Glutamatergic neuron (in vitro differentiated cells): Measurements from ENCODE around the gene GNAQ. TPM values are rescaled to one million over a fixed set of nuclear protein-coding genes. Genes with fewer than 3 reads are reported as not detected.

ENCODE experiments used
- DNase-seq: peaks from one replicate; pipeline ENCODE4 v3.0.0; 2022
- H3K27ac Mint-ChIP-seq: one replicate; pipeline ENCODE4 v1.8.0; 2020; ENCODE audit warnings: mild to moderate bottlenecking, mixed read lengths, inconsistent platforms; ENCODE audit not compliant: unreplicated experiment
- H3K27me3 Mint-ChIP-seq: one replicate; pipeline ENCODE4 v1.8.0; 2020; ENCODE audit warnings: mild to moderate bottlenecking, moderate library complexity, mixed read lengths, inconsistent platforms; ENCODE audit not compliant: unreplicated experiment
- H3K36me3 Mint-ChIP-seq: one replicate; pipeline ENCODE4 v1.8.0; 2020; ENCODE audit warnings: mild to moderate bottlenecking, mixed read lengths, inconsistent platforms; ENCODE audit not compliant: unreplicated experiment
- H3K4me1 Mint-ChIP-seq: one replicate; pipeline ENCODE4 v1.8.0; 2020; ENCODE audit warnings: mild to moderate bottlenecking, low read depth, mixed read lengths, inconsistent platforms; ENCODE audit not compliant: unreplicated experiment
- H3K4me3 Mint-ChIP-seq: one replicate; pipeline ENCODE4 v1.8.0; 2020; ENCODE audit warnings: mild to moderate bottlenecking, mixed read lengths, inconsistent platforms; ENCODE audit not compliant: unreplicated experiment
- H3K9me3 Mint-ChIP-seq: one replicate; pipeline ENCODE4 v1.8.0; 2020; ENCODE audit warnings: mild to moderate bottlenecking, moderate library complexity, mixed read lengths, inconsistent platforms; ENCODE audit not compliant: unreplicated experiment
- long read RNA-seq: library from polyadenylated mRNA; unstranded; transcript quantifications from one replicate; pipeline ENCODE4 v2.0.0, GENCODE V29; 2020; ENCODE audit not compliant: unreplicated experiment
- total RNA-seq: library from RNA; stranded (reverse); fragmentation: NEBNext Ultra II Directional; extraction: Animal tissue kit (Norgen Biotek cat#: 25700); gene quantifications from one replicate; pipeline ENCODE4 v1.2.1, GENCODE V29; 2021; ENCODE audit not compliant: unreplicated experiment
- TF ChIP-seq, protein P1 (sequence below): fragments of 200-600 bp; sonication (generic); IDR thresholded peaks from one replicate; pipeline ENCODE4 v1.5.0; 2021; ENCODE audit not compliant: partially characterized antibody, unreplicated experiment

Gene GNAQ
- 72.8 TPM for total RNA-seq
- long read RNA-seq, partial matches to known transcripts = 0 of 1 reads
- long read RNA-seq, other reads (novel, unspliced or antisense) = 1 of 1 reads

GRCh38 chr9:78031444-78031892, at the start of gene GNAQ:
GNAQ (minus strand) TSS chr9:78031811; CDS start chr9:78031235, 576 bp downstream.
- DNase-seq = peak; percentile 71
- H3K9me3 Mint-ChIP-seq = peaks cover 16% of the 10 kb centered on the region
- no peaks in the 10 kb centered on the region for H3K36me3 Mint-ChIP-seq
- H3K4me1 Mint-ChIP-seq = peaks cover 14% of the 10 kb centered on the region
- H3K27ac Mint-ChIP-seq = peak within 1 kb of the TSS; percentile 97
- H3K27me3 Mint-ChIP-seq = peaks cover 11% of the 10 kb centered on the region
- peak within 1 kb of the TSS; percentile 97 for H3K4me3 Mint-ChIP-seq
- TF ChIP-seq, protein P1, sequence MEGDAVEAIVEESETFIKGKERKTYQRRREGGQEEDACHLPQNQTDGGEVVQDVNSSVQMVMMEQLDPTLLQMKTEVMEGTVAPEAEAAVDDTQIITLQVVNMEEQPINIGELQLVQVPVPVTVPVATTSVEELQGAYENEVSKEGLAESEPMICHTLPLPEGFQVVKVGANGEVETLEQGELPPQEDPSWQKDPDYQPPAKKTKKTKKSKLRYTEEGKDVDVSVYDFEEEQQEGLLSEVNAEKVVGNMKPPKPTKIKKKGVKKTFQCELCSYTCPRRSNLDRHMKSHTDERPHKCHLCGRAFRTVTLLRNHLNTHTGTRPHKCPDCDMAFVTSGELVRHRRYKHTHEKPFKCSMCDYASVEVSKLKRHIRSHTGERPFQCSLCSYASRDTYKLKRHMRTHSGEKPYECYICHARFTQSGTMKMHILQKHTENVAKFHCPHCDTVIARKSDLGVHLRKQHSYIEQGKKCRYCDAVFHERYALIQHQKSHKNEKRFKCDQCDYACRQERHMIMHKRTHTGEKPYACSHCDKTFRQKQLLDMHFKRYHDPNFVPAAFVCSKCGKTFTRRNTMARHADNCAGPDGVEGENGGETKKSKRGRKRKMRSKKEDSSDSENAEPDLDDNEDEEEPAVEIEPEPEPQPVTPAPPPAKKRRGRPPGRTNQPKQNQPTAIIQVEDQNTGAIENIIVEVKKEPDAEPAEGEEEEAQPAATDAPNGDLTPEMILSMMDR = no peak

GRCh38 chr9:78074385-78075291, 43.0 kb upstream of the GNAQ start:
- Mint-ChIP-seq H3K27ac (no peak overlapping the region), H3K4me3 (no peak overlapping the region), H3K9me3 (peaks cover 5% of the 10 kb centered on the region), H3K4me1 (no peaks in the 10 kb centered on the region), H3K36me3 (no peaks in the 10 kb centered on the region), H3K27me3 (peaks cover 2% of the 10 kb centered on the region)
- DNase-seq = no peak
- TF ChIP-seq, protein P1 = no peak

DNA sequence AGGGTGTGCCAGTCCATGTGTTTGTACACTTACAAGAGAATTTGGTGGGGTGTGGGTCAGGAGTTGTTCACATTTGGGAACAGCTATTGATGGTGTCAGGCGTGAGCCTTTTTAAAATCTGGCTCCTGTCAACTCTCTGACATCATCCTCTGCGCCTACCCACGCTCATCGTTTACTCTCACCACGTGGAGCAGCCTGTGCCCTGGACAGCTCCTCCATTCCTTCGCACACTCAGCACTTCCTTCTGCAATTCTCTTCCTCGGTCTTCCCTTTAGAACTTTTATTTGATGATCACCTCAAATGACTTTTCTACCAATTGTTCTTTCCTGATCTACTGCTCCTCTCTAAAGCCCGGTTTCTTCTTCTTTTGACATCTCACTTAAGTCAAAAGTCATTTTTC, 42.1 kb upstream of the GNAQ start:
- H3K27ac Mint-ChIP-seq = no peak overlapping the region
- no peak for DNase-seq
- no peaks in the 10 kb centered on the region for H3K36me3 Mint-ChIP-seq
- peaks cover 5% of the 10 kb centered on the region for H3K9me3 Mint-ChIP-seq
- peaks cover 2% of the 10 kb centered on the region for H3K27me3 Mint-ChIP-seq
- H3K4me1 Mint-ChIP-seq = no peaks in the 10 kb centered on the region
- H3K4me3 Mint-ChIP-seq = no peak overlapping the region
- TF ChIP-seq, protein P1 = no peak

GRCh38 chr9:78072586-78073199, 41.1 kb upstream of the GNAQ start:
- no peak overlapping the region for H3K4me3 Mint-ChIP-seq
- H3K27me3 Mint-ChIP-seq = peaks cover 2% of the 10 kb centered on the region
- peaks cover 1% of the 10 kb centered on the region for H3K9me3 Mint-ChIP-seq
- H3K36me3 Mint-ChIP-seq = no peaks in the 10 kb centered on the region
- DNase-seq = no peak
- H3K27ac Mint-ChIP-seq = no peak overlapping the region
- H3K4me1 Mint-ChIP-seq = no peaks in the 10 kb centered on the region
- TF ChIP-seq, protein P1 = no peak
